HCT116 (cell line): ENCODE data around the gene ATP8B4. TPM values are rescaled to one million over a fixed set of nuclear protein-coding genes. Genes with fewer than 3 reads are reported as not detected.

Source experiments
- ATAC-seq: fragments of 200-7000 bp; cut with Tn5 transposase; 2 replicates; pipeline ENCODE4 v1.9.1; 2020; ENCODE audit warnings: mild to moderate bottlenecking, moderate library complexity
- BruUV-seq: library from RNA; stranded (reverse); fragments of 400-500 nt; replicated peaks from 2 replicates; lab custom pipeline; 2021; lab: Mats Ljungman, UMichigan
- CTCF ChIA-PET: fragments of 300-600 bp; sonication (Branson Sonifier 250); formaldehyde crosslinking; loops from one replicate; lab custom pipeline; 2021; ENCODE audit warnings: antibody characterized with exemption; lab: Charles Lee
- POLR2A ChIA-PET: fragments of 300-600, 350-600 bp; sonication (Branson Sonifier 250); formaldehyde crosslinking; loops from one replicate; lab custom pipeline; 2021; ENCODE audit warnings: antibody characterized with exemption; lab: Charles Lee
- RAD21 ChIA-PET, 2 experiments: fragments of 300-600 bp; sonication (Branson Sonifier 250); formaldehyde crosslinking; loops; one replicate each; lab custom pipeline; 2023; ENCODE audit warnings: low total read pairs in 2 of 2; ENCODE audit not compliant: uncharacterized antibody in 2 of 2, unreplicated experiment in 2 of 2, low non-redundant PET in 1 of 2; lab: Charles Lee
- DNase-seq: peaks from one replicate; pipeline ENCODE4 v3.0.0-alpha.2; 2010; ENCODE audit warnings: low read depth, low spot score
- H2AFZ ChIP-seq: fragments of 200-600 bp; shearing (Covaris generic), sonication (generic); 2 replicates; pipeline ENCODE4 v1.6.1; 2017; ENCODE audit warnings: low read depth, mixed run types, mixed read lengths, antibody characterized with exemption, low read length; ENCODE audit not compliant: poor library complexity, severe bottlenecking
- H3K27ac ChIP-seq: 2 replicates; pipeline ENCODE4 v1.5.1; 2012; ENCODE audit warnings: low read depth, low read length
- H3K27me3 ChIP-seq: fragments of 200-600 bp; sonication (generic); 2 replicates; pipeline ENCODE4 v1.6.1; 2016; ENCODE audit warnings: mixed run types, low read length, mixed read lengths; ENCODE audit not compliant: insufficient read depth
- H3K36me3 ChIP-seq, 2 experiments: fragments of 200-500 bp in 1 of 2; fragments of 200-600 bp in 1 of 2; sonication (Bioruptor generic) in 1 of 2; sonication (generic) in 1 of 2; 2 replicates each; pipeline versions ENCODE4 v1.5.1 to v1.6.1; 2014 to 2016; ENCODE audit warnings: low read length in 2 of 2, inconsistent platforms in 1 of 2, mixed read lengths in 1 of 2, mixed run types in 1 of 2; ENCODE audit not compliant: insufficient read depth in 2 of 2, control insufficient read depth in 1 of 2
- H3K4me1 ChIP-seq, 2 experiments: fragments of 200-600 bp in 1 of 2; sonication (generic) in 1 of 2; 2 replicates each; pipeline versions ENCODE4 v1.5.1 to v1.6.1; 2012 to 2017; ENCODE audit warnings: low read length in 2 of 2, inconsistent platforms in 1 of 2, mild to moderate bottlenecking in 1 of 2, mixed read lengths in 1 of 2, mixed run types in 1 of 2, moderate library complexity in 1 of 2; ENCODE audit not compliant: insufficient read depth in 2 of 2, control insufficient read depth in 1 of 2
- H3K4me2 ChIP-seq: fragments of 200-600 bp; sonication (generic); 2 replicates; pipeline ENCODE4 v1.6.1; 2017; ENCODE audit warnings: mixed run types, low read length, mixed read lengths
- H3K4me3 ChIP-seq, 2 experiments: fragments of 200-600 bp in 1 of 2; sonication (generic) in 1 of 2; replicated peaks in 1 of 2; 2 replicates each; pipeline ENCODE4 v1.5.1; 2011 to 2016; ENCODE audit warnings: low read length in 2 of 2, control low read depth in 1 of 2, low read depth in 1 of 2, mild to moderate bottlenecking in 1 of 2, mixed read lengths in 1 of 2, mixed run types in 1 of 2
- H3K79me2 ChIP-seq: fragments of 200-600 bp; sonication (generic); 2 replicates; pipeline ENCODE4 v1.6.1; 2017; ENCODE audit warnings: mild to moderate bottlenecking, mixed run types, low read length, moderate library complexity, mixed read lengths; ENCODE audit not compliant: insufficient read depth
- H3K9ac ChIP-seq: fragments of 200-600 bp; sonication (generic); 2 replicates; pipeline ENCODE4 v1.6.1; 2016; ENCODE audit warnings: low read length, mixed read lengths
- H3K9me2 ChIP-seq: fragments of 200-600 bp; sonication (generic), shearing (Covaris generic); 2 replicates; pipeline ENCODE4 v1.6.1; 2017; ENCODE audit warnings: mixed run types, mild to moderate bottlenecking, moderate library complexity; ENCODE audit not compliant: insufficient read depth
- H3K9me3 ChIP-seq, 2 experiments: fragments of 200-500 bp in 1 of 2; fragments of 200-600 bp in 1 of 2; sonication (Bioruptor generic) in 1 of 2; sonication (generic) in 1 of 2; 2 replicates each; pipeline ENCODE4 v1.6.1; 2014 to 2017; ENCODE audit warnings: low read length in 2 of 2, mixed read lengths in 2 of 2, inconsistent platforms in 1 of 2, low read depth in 1 of 2, mild to moderate bottlenecking in 1 of 2, mixed run types in 1 of 2, moderate library complexity in 1 of 2; ENCODE audit not compliant: control insufficient read depth in 1 of 2, insufficient read depth in 1 of 2
- H4K20me1 ChIP-seq: fragments of 200-600 bp; sonication (generic), shearing (Covaris generic); 2 replicates; pipeline ENCODE4 v1.6.1; 2017; ENCODE audit warnings: mixed run types, mild to moderate bottlenecking, moderate library complexity; ENCODE audit not compliant: insufficient read depth
- ATF3 ChIP-seq: IDR thresholded peaks from 2 replicates; pipeline ENCODE4 v1.6.1; 2012
- CBX3 ChIP-seq: IDR thresholded peaks from 2 replicates; pipeline ENCODE4 v1.6.1; 2012; ENCODE audit warnings: low read depth
- CTCF ChIP-seq, 3 experiments: fragments of 200-600 bp in 1 of 3; sonication (generic) in 1 of 3; IDR thresholded peaks in 2 of 3; conservative IDR thresholded peaks in 1 of 3; 2 replicates each; pipeline ENCODE4 v1.5.1; 2012 to 2017; ENCODE audit warnings: low read depth in 2 of 3, low read length in 2 of 3, antibody characterized with exemption in 1 of 3, borderline replicate concordance in 1 of 3, control low read depth in 1 of 3, mild to moderate bottlenecking in 1 of 3, mixed read lengths in 1 of 3, mixed run types in 1 of 3, moderate library complexity in 1 of 3; ENCODE audit not compliant: insufficient read depth in 1 of 3
- EGR1 ChIP-seq: IDR thresholded peaks from 2 replicates; pipeline ENCODE4 v1.6.1; 2012; ENCODE audit warnings: low read depth
- ELF1 ChIP-seq: IDR thresholded peaks from 2 replicates; pipeline ENCODE4 v1.6.1; 2012; ENCODE audit warnings: low read depth, borderline replicate concordance
- FOSL1 ChIP-seq: IDR thresholded peaks from 2 replicates; pipeline ENCODE4 v1.6.1; 2012; ENCODE audit warnings: low read depth
- JUND ChIP-seq: IDR thresholded peaks from 2 replicates; pipeline ENCODE4 v1.6.1; 2012
- POLR2AphosphoS5 ChIP-seq: IDR thresholded peaks from 2 replicates; pipeline ENCODE4 v1.6.1; 2011; ENCODE audit warnings: mild to moderate bottlenecking, low read depth, low read length, moderate library complexity
- RAD21 ChIP-seq: IDR thresholded peaks from 2 replicates; pipeline ENCODE4 v1.6.1; 2012; ENCODE audit warnings: low read depth, mild to moderate bottlenecking
- TCF7L2 ChIP-seq: IDR thresholded peaks from 2 replicates; pipeline ENCODE4 v1.7.0; 2011; ENCODE audit warnings: borderline replicate concordance, inconsistent platforms; ENCODE audit not compliant: insufficient read depth, insufficient read length; ENCODE audit errors: extremely low read depth
- ZFX ChIP-seq: fragments of 450-650 bp; IDR thresholded peaks from 2 replicates; pipeline ENCODE4 v1.6.1; 2017
- intact Hi-C: fragments of 100-400 bp; cut with micrococcal nuclease; formaldehyde crosslinking; loops from 2 replicates; pipeline ENCODE4 v1.10.0; 2022
- total RNA-seq: library from RNA; stranded (reverse); gene quantifications from one replicate; pipeline ENCODE4 v1.2.1, GENCODE V29; 2021; ENCODE audit not compliant: unreplicated experiment
- TF ChIP-seq, protein P1 (sequence below): IDR thresholded peaks from 2 replicates; pipeline ENCODE4 v1.6.1; 2011; ENCODE audit warnings: mild to moderate bottlenecking, low read length, moderate library complexity; ENCODE audit not compliant: insufficient replicate concordance; ENCODE audit errors: extremely low read depth

Gene ATP8B4
- total RNA-seq, 1 experiment from 2014 or later: 0.25 TPM

DNA sequence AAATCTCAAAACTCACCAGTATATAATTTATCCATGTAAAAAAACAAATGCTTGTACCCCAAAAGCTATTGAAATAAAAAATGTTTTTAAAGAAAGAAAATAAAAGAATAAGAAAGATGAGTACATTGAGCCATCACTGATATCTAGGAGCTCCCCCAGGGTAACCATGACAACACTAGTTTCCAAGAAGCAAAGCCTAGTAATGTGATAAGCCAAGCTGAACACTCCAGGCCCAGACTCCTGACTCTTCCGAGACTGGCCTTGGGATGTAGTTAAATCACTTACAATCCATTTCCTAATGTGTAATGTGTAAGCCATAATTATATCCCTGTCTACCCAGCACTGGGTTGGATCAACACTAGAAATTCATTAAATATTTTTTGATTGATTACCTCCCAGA, 21.1 kb upstream of the ATP8B4 start (continued):
- TF ChIP-seq, protein P1, sequence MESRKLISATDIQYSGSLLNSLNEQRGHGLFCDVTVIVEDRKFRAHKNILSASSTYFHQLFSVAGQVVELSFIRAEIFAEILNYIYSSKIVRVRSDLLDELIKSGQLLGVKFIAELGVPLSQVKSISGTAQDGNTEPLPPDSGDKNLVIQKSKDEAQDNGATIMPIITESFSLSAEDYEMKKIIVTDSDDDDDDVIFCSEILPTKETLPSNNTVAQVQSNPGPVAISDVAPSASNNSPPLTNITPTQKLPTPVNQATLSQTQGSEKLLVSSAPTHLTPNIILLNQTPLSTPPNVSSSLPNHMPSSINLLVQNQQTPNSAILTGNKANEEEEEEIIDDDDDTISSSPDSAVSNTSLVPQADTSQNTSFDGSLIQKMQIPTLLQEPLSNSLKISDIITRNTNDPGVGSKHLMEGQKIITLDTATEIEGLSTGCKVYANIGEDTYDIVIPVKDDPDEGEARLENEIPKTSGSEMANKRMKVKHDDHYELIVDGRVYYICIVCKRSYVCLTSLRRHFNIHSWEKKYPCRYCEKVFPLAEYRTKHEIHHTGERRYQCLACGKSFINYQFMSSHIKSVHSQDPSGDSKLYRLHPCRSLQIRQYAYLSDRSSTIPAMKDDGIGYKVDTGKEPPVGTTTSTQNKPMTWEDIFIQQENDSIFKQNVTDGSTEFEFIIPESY: no peak
- TF ChIP-seq CBX3 (no peak), ELF1 (no peak), FOSL1 (no peak), POLR2AphosphoS5 (no peak), ATF3 (no peak), JUND (no peak), ZFX (no peak), RAD21 (no peak), TCF7L2 (no peak), EGR1 (no peak)
- TF ChIP-seq, all 23 proteins: peak for 0

DNA sequence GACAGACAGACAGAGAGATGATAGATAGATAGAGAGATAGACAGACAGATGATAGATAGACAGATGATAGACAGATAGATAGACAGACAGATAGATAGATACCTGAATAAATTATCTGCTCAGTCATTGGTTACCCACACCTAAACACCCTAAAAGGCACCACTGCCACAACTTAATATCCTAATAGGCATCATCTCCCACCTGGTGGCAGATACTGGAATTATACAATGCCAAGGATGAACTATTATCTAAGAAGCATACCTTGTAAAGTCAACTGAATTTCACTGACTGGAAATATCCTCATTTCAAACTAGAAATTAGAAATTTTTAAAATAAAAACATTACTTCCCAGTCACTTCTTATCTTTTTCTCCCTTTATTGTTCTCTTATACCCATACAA, 19.4 kb upstream of the ATP8B4 start:
- TF ChIP-seq CTCF (IDR thresholded peaks at IDR 0.05 in 2 of 3, conservative IDR thresholded peaks at IDR 0.05 in 1 of 3; ENCODE audit: borderline replicate concordance in 1 of 3, insufficient read depth in 1 of 3, low read depth in 2 of 3, low read length in 2 of 3) (peak; percentile 22 to 47 (median 41); a peak in 4 of 6 replicates), RAD21 (peak; percentile 37; the same call in 1 of the 2 replicates), TCF7L2 (no peak)
- TF ChIP-seq, all 23 proteins: peak for 2
- RAD21 ChIA-PET: no interaction called here
- DNase-seq (no peak), ATAC-seq (peak; percentile 42; the same call in 1 of the 2 replicates)
- Histone ChIP-seq H3K36me3 (no peaks in the 10 kb centered on the region), H4K20me1 (no peaks in the 10 kb centered on the region), H3K27ac (no peak overlapping the region), H3K4me3 (no peak overlapping the region), H3K27me3 (no peaks in the 10 kb centered on the region), H3K9me2 (no peaks in the 10 kb centered on the region), H3K4me1 (peaks cover 8 to 40% of the 10 kb centered on the region in 2 experiments), H3K9ac (no peak overlapping the region), H3K79me2 (no peaks in the 10 kb centered on the region), H3K4me2 (no peak overlapping the region), H3K9me3 (no peaks in the 10 kb centered on the region), H2AFZ (no peak overlapping the region)
- POLR2A ChIA-PET: no interaction called here
- BruUV-seq: no TSS peak
- CTCF ChIA-PET: interaction anchor here (1.1 to 2.0 kb wide), 2 partner anchors 262 to 903 kb away, joined by 5 to 7 read pairs; no protein-coding TSS in a partner anchor
- intact Hi-C loops: no loop called here
